BJ (cell line): ENCODE results near the gene HHAT. TPM values are rescaled to one million over a fixed set of nuclear protein-coding genes. Genes with fewer than 3 reads are reported as not detected.

Source experiments
- CTCF ChIA-PET: fragments of 350-600 bp; formaldehyde crosslinking; extraction: SDS; loops from one replicate; lab custom pipeline; 2021; ENCODE audit warnings: antibody characterized with exemption, inconsistent platforms; lab: Yijun Ruan, JAX
- POLR2A ChIA-PET: fragments of 300-600 bp; sonication (Branson Sonifier 250); formaldehyde crosslinking; extraction: SDS; loops from one replicate; lab custom pipeline; 2021; ENCODE audit warnings: antibody characterized with exemption; lab: Charles Lee
- DNase-seq: peaks from one replicate; pipeline ENCODE4 v3.0.0-alpha.2; 2011; ENCODE audit warnings: low read depth
- H3K27me3 ChIP-seq: 2 replicates; pipeline ENCODE4 v1.6.0; 2011; ENCODE audit warnings: low read length; ENCODE audit not compliant: control insufficient read depth, insufficient read depth
- H3K36me3 ChIP-seq: 2 replicates; pipeline ENCODE4 v1.5.1; 2011; ENCODE audit warnings: low read length; ENCODE audit not compliant: control insufficient read depth, insufficient read depth
- H3K4me3 ChIP-seq: 2 replicates; pipeline ENCODE4 v1.5.1; 2011; ENCODE audit warnings: low read depth, mild to moderate bottlenecking, control low read depth, low read length
- CTCF ChIP-seq: IDR thresholded peaks from 2 replicates; pipeline ENCODE4 v1.5.1; 2011; ENCODE audit warnings: low read depth, mild to moderate bottlenecking, control low read depth, inconsistent platforms, low read length, moderate library complexity; ENCODE audit not compliant: insufficient read depth
- polyA plus RNA-seq: library from polyadenylated mRNA; depleted of rRNA; stranded (reverse); fragments of >200 nt; gene quantifications from 2 replicates; pipeline ENCODE4 v1.2.3, GENCODE V29; 2011

The HHAT gene
- polyA plus RNA-seq, 1 experiment, result 6.6 TPM

GRCh38 chr1:210477328-210477924 is 148.7 kb downstream of the HHAT start:
- ChIA-PET CTCF (no interaction called here), POLR2A (no interaction called here)
- no peaks in the 10 kb centered on the region for H3K36me3 ChIP-seq
- no peak for DNase-seq
- TF ChIP-seq CTCF, result no peak
- no peak overlapping the region for H3K4me3 ChIP-seq
- no peaks in the 10 kb centered on the region for H3K27me3 ChIP-seq

GRCh38 chr1:210478820-210479219 is 150.1 kb downstream of the HHAT start:
- Histone ChIP-seq H3K27me3 (no peaks in the 10 kb centered on the region), H3K36me3 (no peaks in the 10 kb centered on the region), H3K4me3 (no peak overlapping the region)
- ChIA-PET POLR2A (no interaction called here), CTCF (no interaction called here)
- TF ChIP-seq CTCF, result no peak
- no peak for DNase-seq

GRCh38 chr1:210482491-210482890 is 153.8 kb downstream of the HHAT start:
- no peak for TF ChIP-seq CTCF
- no peaks in the 10 kb centered on the region for H3K27me3 ChIP-seq
- no peak overlapping the region for H3K4me3 ChIP-seq
- no peaks in the 10 kb centered on the region for H3K36me3 ChIP-seq
- DNase-seq, result no peak
- ChIA-PET POLR2A (no interaction called here), CTCF (interaction anchor here (1.1 to 1.3 kb wide), 2 partner anchors 9 to 12 kb away, joined by 3 read pairs; no protein-coding TSS in a partner anchor)

GRCh38 chr1:210482945-210483617 is 154.4 kb downstream of the HHAT start:
- ChIA-PET POLR2A (no interaction called here), CTCF (interaction anchor here (1.1 to 1.3 kb wide), 2 partner anchors 9 to 11 kb away, joined by 3 read pairs; no protein-coding TSS in a partner anchor)

More at GRCh38 chr1:210482945-210483617, 154.4 kb downstream of the HHAT start:
- no peak for TF ChIP-seq CTCF
- no peak for DNase-seq
- no peak overlapping the region for H3K4me3 ChIP-seq
- H3K27me3 ChIP-seq, result no peaks in the 10 kb centered on the region
- no peaks in the 10 kb centered on the region for H3K36me3 ChIP-seq
